HG02943 (cell line): Measurements from ENCODE around the gene CTNNBL1.

Experiments used
- ATAC-seq: cut with Tn5 transposase; IDR thresholded peaks from one replicate; pipeline ENCODE4 v1.9.1; 2021; ENCODE audit warnings: mild to moderate bottlenecking, low read depth, moderate library complexity; ENCODE audit not compliant: unreplicated experiment

CTNNBL1 gene

DNA sequence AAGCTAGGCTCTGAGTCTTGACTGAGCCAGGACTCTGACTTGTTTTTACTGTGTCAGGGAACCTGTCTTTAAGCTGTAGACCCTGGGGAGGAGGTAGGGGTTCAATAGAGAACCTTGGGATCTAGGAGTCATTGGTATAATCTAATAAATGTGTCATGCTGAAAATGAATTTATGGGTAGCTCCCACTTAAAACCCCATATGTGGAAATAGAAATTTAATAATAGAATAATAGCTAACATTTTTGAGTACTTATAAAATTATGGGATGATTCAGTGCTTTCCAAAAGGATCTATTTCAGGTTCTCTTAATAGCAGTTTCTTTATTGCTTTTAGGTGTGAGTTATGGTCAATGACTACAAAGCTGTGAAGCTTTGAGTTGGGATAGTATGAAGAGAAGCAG lies 41.7 kb downstream of the CTNNBL1 start:
- no peak for ATAC-seq

DNA sequence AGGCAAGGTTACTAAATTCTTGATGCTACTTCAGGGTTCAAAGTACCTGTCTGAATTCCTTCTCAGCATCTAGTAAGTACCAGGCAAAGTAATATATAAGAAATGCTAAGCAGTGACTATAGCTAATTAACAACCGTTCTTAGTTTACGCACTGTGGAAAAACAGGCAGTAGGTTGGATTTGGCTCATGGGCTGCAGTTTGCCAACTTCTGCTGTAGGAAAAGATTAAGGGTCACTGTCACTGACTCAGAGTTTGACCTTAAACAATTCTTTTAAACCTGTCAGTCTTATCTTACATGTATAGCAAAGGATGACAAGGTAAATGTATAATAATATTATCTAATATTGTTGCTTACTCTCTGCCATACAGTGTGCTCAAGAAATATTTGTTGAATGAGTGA lies 42.3 kb downstream of the CTNNBL1 start:
- no peak for ATAC-seq

DNA sequence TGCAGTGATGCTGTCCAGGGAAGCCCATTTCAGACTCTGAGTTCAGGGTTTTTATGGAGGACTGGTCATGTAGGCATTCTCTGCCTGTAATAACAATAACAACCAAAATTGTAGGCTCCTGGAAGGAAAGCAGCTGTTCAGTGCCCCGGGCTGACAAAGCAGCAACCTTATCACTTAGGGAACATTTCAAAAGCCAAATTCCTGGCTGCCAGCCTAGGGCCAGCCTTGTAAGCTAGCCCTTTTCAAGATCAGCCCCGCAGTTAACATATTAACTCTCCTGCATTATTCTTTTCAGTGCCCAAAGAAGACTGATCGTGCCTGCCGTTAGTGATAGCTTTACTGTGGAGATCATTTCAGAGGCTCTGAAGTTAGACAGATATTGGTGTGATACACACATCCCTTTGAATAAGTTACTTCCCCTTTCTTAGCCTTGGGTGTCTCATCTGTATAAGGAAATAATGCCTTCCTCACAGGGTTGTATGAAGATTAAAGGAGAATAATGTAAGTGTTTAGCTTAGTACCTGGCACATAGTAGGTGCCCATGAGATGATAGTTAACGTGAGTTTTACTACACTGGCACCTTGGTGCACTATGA lies 44.1 kb downstream of the CTNNBL1 start:
- no peak for ATAC-seq

DNA sequence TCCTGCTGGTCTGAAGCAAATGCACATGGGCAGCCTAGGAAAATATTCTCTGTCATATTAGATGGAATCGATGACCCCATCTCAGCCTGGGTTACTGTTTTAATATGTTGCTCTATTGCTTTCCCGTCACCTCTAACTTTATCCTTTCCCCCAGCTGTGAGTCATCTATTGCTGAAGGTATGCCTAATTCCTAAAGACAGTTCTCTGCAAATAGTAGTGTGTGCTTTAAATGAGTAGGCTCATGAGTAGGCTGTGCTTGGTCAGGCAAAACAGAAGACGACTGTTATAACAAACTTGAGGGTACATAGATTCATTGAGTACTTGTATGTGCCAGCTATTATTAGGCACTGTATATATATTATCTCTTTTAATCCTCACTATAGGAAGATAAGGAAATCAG lies 47.2 kb downstream of the CTNNBL1 start:
- no peak for ATAC-seq

DNA sequence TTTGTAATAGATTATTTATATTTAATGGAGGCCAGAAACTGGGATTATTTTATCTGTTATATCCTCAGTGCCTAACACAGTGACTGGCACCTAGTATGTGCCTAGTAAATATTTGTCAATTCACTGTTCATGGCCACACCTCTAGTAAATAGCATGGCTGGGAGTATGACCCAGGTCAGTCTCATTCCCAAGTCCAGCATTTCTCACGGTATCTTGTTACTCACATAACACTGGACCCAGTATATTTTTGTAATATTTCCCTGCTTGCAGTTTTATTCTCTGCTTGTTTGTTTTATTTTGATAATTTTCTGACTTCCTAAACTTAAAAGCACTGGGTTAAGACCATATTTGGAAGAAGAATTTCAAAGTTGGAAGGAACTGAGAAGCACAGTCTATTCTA lies 47.7 kb downstream of the CTNNBL1 start:
- no peak for ATAC-seq

DNA sequence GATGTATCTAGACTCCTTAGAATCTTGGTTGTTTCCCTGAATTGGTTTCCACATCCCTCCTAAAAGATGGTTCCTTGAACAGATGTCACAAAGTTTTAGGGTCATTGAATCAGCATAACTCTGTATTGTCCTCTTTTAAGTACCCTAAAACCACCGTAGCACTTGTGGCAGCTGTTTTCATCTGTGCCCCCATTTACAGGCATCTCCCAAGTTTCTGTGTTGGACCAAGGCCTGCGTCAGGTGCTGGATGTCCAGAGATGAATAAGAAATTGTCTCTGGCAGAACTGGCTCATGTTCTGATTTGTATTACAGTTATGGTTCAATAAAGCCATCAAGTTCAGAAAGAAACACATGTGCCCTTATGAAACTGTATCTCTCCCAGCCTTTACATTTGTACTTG lies 48.3 kb downstream of the CTNNBL1 start:
- ATAC-seq = no peak

DNA sequence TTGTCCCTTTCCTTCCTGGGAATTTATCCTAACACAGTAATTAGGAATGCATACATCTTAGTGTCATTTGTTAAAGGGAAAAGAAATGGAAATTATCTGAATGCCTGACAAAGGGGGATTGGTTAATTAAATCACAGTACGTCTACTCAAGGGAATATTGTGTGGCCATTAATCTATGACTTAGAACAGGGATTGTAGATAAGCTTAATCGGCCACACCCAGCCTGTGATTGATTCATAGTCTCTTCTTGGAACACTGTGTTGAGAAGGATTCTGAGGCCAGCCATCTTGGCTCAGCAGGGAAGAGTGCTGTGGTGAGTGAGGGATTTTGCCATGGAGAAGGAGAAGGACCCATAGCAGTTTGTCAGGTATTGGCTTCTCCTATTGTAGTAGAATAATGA lies 50.5 kb downstream of the CTNNBL1 start:
- no peak for ATAC-seq

DNA sequence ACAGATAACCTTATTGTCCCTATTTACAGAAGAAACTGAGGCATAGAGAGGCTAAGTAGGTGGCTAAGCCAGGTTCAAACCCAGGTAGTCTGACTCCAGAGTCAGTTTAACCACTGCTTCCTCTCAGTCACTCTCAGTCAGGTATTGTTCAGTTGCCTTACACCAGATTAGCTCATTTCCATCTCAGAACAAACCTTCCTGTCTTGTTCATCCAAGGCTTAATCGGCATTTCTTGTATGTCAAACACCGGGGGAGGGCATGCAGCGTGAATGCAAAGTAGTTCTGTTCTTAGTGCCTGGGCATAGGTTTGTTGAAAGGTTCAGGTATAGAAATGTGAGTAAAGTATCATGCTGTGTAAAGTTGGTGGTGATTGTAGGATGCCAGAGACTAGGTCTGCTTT lies 51.7 kb downstream of the CTNNBL1 start:
- ATAC-seq = no peak

DNA sequence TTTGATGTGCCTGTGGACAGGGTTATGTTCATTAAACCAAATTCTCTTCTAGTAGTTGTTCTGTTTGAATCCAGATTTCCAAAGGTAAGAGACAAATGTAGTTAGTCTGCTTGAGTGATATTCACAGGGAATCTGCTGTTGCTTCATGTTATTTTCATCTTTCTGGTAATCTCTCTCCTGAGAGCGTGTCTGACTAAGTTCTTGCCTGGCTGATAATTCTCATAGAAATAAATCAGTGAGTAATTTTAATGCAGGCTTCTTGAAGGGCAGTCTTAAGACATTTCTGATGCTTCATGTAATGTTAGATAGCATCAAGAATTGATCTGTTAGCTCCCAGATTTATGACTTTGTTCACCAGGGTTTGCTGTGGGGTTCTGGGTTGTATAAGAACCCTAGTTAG lies 54.2 kb downstream of the CTNNBL1 start:
- ATAC-seq = no peak

DNA sequence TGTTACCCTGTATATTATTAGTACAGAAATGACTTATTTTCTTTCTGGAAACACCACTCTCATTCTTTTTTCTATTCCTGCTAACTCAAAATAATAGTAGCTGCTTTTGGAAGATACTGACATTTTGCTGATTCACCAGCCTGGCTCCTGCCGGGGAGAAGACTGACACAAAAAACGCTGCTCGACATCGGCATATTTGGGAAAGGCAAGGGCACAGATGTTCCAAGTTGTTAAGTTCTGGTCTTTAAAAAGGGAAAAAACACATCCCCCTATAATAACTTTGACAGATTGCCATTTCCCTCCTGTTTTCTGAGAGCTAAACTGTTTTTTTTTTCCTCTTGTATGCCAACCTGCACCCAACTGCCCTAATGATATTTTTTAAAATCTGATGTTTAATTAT lies 55.4 kb downstream of the CTNNBL1 start:
- ATAC-seq = no peak

DNA sequence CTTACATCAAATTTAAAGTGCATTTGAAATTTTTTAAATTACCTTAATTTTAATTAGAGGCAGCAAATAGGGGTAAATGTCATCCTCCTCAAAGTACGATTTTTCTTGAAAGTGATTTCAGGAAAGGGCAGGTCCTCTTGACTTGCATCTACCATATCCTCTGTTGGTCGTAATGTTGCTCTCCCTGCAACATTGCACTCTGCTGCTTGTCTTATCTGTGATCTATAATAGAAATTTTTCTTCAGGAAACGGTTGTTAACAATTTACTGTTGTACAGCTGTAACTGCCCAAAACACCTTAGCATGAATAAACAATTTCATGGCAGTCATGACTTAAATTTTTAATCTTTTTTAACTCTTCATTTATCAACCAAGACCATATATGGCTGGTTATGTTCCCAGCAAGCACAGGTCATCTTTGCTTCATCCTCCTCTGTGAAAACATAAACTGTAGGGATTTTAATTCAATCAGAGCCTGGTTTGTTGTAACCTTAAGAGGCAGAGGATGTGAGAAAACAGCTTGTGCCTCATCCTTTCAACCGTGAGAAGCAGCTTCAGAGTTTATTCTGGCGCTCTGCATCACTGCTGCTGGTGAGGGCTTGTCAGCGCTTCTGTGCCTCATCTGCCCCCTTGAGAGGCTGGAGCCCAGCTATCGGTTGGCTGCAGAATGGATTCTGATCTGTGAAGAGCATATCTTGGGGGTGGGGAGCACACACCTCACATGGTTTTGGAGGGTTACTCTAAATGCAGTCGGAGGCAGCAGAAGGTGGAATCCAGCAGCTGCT lies 56.0 kb downstream of the CTNNBL1 start:
- no peak for ATAC-seq

DNA sequence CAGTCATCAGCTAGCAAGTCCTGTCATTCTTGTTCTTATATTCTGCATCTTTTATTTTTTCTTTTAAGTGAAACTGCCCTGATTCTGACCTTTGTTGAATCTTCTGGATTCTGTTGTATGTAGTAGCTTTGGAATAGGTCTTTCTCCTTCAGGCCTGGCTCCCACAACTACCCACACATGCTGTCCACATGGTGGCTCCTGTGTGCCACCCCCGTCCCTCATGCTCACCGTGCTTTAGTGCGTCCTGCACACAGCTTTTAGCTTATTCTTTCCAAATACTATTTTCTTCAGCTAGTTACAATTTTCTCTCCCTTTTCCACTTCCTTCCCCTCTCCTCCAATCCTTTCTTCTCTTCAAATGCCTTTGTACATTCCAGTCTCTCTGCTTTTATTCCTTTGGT lies 61.8 kb downstream of the CTNNBL1 start:
- no peak for ATAC-seq

DNA sequence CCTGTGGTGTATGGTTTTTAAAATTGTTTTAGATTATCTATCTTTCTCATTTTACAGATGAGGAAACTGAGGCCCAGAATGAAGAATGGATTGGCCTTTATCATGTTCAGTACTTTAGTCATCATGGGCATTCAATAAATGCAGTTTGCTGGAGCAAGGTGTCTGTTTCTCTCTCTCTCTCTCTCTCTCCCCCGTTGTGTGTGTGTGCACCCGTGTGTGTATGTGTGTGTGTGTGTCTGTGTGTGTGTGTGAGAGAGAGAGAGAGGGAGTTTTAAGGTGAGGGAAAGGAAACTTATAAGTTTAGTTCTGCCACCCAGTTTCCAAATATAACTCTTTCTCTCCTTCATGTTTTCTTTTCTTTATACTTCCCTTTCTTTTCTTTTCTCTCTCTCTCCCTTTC lies 62.4 kb downstream of the CTNNBL1 start:
- no peak for ATAC-seq

DNA sequence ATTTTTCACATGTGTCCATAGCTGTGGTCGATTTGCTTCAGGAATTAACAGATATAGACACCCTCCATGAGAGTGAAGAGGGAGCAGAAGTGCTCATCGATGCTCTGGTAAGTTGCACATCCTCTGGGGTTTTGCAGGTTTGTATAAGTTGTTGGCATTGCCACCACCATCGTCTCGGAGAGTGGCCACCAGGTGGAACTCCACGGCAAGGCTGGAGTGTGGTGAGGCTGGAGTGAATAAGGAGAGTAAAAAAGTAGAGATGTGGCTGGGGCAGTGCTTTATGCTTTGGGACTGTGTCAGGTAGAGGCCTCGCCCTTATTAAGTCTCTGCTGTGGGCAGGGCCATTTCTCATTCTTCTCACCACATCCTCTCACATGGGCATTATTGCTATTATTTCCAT lies 63.7 kb downstream of the CTNNBL1 start:
- ATAC-seq = no peak

DNA sequence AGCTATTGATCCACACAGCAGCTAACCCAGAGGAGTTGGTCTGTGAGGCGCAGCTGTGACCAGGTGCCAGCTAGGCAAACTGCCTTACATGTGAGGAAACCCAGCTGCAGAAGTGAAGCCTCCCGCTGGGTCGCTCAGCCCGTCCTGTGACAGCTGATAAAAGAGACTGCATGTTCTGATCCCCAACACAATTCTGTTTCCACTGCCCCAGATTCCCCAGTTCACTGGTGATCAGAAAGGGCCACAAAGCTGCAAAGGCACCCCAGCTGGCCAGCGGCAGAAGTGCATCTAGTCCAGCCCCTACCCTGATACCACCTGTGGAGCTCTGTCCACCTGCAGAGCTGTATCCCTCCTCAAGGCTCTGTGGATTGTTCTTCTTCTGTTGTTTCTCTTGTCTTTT lies 64.5 kb downstream of the CTNNBL1 start:
- no peak for ATAC-seq

DNA sequence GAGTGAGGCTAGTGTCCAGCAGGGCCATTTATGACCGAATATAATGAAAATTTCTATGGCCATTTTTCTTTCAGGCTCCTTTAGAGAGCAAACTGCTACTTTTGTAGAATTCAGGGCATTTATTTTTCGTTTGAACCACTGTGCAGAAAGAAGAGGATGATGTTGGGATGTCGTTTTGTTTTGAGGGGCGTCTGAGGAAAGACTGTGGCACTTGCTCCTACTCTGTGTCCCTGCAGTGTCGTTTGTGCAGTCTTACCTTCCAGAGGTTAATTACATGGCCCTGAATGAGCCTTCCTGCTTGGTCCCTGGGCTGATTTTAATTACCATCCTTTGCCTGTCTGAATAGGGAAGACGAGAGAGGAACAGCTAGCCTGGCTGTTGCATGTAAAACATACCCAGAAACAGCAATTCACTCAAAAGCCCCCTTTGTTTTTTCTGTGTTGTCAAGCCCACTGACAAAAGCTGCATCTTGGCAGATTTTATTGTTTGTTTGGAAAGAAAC lies 65.3 kb downstream of the CTNNBL1 start:
- no peak for ATAC-seq

DNA sequence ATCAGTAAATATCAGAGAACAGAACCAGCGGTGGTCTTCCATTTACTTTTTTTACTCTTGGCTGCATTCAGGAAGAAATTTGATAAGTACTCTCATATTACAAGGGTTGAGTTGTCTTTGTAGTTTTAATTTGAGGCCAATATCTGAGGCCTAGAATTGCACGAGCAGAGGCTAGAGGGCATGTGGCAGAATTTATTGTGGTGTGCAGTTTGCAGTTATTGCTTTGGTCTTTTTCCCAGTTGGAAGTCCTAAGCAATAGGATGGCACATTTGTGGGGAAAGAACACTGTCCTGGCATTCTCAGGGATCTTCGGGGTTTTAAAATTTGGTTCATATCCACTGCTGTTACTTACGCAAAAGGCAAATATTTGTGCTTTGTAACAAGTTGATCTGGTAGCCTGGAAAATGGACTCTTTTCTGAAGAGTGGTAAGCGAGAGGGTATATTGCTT lies 66.0 kb downstream of the CTNNBL1 start:
- ATAC-seq = no peak

DNA sequence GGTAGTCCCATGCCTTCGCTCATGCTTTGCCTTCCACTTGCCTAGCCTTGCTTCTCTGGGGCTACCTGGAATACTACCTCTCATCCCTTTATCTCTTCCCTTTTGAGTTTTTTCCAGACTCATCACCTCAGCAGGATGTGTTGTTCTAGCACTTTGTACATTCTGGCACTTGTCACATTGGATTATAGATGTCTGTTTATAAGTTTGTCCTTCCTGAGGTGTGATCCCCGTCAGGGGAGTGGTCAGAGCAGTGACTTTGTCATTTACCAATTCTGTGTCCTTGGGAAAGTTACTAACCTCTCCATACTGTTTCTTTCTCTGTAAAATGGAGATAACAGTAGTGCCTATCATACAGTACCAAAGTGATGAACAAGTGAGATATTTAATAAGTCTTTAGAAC lies 66.5 kb downstream of the CTNNBL1 start:
- ATAC-seq = no peak

DNA sequence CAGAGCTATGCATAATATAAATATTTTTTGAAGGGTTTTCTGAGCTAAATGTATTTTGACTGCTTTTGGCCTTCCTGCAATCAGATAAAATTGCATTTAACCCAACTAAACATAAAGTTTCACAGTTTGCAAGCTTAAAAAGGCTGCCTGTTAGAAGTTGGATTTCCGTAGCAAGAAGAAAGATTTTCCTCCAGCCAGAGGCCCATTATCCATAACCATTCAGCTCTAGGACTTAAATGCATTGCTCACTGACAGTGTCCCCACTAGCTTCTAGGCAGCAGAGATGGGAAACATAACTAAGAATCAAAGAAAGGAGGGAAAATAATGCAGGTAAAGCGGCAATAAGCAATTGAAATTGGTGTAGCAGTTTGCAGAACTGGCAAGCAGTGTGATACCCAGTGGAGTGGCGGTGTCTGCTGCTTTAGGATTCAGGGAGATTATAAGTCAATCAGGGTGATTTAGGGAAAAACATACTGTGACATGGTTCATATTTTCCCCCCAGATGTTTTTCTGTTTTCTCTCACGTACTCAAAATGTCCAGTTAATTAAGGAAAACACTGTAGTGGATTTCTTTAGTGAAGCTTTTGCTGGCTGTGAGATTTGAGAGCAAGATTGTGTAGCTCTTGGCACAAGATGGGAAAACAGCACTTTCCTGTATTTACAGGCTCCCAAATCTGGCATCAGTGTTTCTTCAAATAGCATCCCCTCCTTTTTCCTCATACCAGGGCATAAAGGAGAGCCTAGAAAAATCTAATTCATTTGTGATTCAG lies 69.1 kb downstream of the CTNNBL1 start:
- ATAC-seq = no peak

DNA sequence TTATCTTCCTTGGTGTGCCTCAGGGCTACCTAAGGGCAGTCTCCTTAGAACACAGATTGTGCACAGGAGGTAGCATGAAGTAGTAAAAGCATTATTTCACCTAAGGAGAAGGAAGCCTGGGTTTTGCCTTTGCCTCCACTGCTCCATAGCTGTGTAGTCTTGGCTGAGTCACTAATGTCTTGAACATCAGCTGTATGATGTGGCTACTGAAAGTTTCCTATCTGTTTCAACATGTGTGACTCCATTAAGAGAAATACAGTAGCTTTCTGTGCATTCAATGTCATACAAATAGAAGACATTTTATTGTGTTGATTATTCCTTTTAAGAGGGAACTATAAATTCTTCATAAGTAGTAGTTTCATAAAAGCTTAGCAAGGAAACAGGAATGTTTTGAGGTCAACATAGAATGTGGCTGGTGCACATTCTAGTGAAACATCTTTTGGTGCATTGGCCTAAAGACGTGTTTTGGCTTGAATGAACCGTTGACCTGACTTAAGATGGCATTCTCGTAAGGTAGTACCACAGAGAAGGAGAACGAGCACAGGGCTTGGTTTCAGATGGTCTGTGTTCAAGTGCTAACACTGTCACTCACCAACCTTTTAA lies 70.6 kb downstream of the CTNNBL1 start:
- ATAC-seq = no peak

DNA sequence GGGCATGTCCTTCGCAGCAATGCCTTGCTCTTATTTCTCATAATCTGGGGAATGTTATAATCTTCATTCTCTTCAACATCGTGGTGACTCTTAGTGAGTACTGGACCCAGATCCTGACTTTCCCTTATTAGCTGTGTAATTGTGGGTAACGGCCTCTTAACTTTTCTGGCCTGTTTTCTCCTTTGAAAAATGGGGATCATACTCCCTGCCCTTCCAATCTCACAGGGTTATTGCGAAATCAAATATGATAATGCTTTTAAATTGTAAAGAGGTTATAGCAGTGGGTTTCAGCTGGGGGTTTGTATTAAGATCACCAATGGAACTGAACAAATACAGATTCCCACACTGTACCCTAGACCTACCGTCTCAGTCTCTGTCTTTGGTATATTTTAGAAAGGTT lies 77.1 kb downstream of the CTNNBL1 start:
- no peak for ATAC-seq
